GM21737 (cell line): ENCODE measurements around the gene EPHA3.

Source experiments
- ATAC-seq: cut with Tn5 transposase; IDR thresholded peaks from one replicate; pipeline ENCODE4 v1.9.1; 2021; ENCODE audit warnings: mild to moderate bottlenecking, moderate library complexity; ENCODE audit not compliant: unreplicated experiment

EPHA3 gene

DNA sequence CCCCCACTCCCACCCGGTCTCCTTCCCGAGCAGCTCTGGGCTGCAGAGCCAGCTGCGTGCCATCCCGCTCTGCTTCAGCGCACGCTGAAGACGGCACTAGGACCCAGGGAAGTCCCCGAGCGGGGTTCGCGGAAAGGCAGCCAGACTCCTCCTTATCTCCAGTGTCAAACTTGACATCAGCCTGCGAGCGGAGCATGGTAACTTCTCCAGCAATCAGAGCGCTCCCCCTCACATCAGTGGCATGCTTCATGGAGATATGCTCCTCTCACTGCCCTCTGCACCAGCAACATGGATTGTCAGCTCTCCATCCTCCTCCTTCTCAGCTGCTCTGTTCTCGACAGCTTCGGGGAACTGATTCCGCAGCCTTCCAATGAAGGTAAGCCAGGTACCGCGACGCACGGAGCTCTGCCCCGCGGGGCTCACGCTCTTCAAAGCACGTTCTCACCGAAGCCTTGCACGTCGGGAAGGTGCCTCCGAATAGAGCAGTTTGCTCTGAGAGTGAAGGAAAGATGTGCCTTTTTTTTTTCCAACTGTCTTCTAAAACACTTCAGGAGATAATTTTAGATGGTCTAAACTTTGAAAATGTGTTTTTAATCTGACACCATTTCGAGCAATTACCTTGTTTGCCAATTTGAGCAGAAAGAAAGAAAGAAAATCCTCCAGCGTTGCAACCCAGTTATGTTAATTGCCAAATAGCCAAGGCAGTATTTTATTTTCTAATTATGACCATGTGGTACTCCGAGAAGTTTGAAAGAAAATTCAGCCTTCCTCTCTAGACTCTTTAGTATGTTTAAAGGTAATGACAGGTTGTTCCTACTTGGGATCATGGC is at the start of gene EPHA3:
Gene EPHA3, plus strand, starts transcription at position 161 of the 830 bp plus-strand sequence. Its CDS starts 128 bp downstream, at position 289.
- peak; percentile 97 for ATAC-seq

DNA sequence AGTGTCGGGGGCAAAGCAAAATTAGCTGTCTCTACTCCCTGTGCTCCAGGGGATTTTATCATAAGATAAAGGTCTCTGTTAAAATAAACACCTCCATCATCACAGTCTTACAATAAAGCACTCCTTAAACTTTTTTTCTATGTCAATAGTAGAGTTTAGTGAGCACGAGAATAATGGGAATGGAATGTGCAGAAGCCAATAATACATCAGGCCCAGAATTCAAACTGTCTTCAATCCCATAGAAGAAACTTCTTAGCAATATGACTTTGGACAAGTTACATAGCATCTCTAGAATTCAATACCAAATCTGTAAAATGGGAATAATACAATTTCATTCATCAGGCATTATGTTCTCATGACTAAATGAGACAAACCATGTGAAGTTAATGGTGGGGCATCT is 49.0 kb upstream of the EPHA3 start:
- ATAC-seq: no peak

DNA sequence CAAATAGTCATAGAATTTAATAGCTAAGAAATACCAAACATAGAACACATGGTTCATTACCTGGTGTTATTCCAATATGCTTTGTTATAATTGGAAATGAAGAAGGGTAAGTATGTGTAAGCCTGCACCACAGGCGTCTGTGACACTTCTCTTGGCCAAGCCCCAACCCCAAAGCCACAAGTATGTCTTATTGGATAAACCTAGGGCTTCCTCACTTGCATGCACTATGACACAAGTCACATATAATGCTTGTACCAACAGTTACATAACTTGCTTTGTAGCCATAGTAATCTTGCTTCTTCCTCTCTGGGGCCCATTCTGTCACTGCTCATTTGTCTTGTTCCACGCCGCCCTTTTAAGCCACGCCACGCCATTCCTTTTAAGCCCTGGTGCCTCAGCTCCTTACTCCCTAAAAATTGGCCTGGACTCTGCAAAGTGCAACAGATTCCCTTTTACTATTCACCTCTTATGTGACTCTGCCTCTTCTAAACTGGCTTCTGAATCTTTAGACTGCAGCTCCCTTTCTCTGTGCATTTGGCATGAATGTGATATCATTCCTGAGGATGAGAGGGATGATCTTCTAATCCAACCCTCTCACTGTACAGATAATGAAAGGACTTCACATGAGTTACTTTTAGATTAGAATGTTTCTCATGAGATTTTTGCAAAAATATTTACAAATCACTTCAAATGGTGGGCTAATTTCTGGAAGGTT is 48.1 kb upstream of the EPHA3 start:
- no peak for ATAC-seq

DNA sequence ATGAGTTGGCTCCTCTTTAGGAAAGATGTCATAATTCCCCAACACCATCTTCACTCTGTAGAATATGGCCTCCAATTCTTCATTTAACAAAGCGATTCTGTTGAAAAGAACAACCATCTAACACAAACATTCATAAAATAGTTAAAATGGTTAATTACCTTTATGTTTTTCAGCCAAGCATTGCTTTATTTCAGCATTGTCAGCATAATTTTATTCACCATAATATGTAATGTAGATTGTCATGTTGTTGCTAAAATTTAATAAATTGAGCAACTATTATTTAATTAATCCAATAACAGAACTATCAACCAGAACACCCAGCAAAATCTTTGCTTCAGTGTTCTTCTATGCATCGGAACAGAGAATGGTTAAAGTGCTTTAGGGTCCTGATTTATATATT is 46.2 kb upstream of the EPHA3 start:
- ATAC-seq: no peak

DNA sequence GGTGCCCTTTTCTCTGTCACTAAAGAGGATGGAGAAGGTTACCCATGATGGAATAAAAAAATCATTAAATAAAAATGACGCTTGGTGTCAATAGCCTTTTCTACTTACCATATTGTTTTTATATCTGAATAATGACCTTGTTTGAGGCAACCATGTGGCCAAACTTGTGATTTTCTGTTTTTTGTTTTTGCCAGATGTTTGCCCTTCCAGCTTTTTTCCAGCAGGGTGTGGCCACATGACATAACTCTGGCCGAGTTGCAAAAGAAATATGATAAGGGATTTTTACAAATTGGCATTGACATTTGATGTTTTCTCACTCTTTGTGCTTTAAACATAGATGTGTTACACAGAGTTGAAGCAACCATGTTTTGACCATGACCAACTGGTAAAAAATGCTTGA is 39.7 kb upstream of the EPHA3 start:
- ATAC-seq: no peak

DNA sequence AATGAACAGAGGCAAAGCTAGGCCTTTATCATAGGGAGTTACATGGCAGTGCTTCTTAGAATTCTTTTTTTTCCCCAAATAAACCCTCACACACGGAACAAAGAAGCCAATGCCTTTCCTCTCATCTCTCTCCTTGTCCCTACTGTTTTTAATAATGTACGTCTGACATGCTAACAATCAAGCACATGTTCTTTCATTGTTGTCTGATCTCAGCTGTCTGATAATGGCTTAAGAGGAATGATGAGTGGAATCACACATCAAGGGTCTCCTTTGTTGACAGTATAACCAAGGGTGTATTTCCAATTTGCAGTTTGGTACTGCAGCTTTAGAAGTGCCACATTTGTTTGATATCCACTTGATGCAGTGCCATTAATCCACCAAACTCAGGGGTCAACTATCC is 34.8 kb upstream of the EPHA3 start:
- no peak for ATAC-seq

DNA sequence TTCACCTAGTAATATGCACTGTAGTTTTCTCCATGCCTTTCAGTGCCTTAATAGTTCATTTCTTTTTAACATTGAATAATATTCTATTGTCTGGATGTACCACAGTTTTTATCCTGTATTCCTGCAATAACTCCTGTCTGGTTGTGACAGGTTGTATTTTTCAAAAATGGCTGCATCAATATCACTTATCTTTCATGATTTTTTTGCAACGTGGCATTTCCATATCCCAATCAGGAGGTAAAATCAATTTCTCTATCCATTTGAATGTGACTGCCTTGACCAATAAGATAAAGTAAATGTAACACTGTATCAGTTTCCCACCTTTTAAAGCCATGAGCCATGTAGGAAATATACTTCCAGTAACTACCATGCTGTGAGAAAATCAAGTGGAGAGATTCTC is 27.5 kb upstream of the EPHA3 start:
- no peak for ATAC-seq

DNA sequence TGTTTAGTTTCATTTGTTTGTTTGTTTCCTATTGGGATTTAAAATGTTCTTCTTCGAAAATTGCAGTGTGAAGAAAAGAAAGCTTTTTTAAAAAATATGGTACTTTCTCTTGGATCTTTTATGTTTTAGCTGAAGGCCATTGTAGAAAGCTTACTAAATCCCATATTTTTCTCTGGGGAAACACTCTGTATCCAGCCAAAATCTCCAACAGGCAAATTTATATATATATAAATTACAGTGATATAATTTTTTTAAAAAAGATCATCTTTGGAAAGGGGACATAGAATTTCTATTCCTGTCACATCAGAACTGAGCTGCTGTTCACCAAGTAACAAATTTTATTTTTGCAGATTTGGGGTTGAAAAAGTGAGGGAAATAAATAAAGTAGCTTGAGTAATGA is 19.6 kb upstream of the EPHA3 start:
- ATAC-seq: no peak

DNA sequence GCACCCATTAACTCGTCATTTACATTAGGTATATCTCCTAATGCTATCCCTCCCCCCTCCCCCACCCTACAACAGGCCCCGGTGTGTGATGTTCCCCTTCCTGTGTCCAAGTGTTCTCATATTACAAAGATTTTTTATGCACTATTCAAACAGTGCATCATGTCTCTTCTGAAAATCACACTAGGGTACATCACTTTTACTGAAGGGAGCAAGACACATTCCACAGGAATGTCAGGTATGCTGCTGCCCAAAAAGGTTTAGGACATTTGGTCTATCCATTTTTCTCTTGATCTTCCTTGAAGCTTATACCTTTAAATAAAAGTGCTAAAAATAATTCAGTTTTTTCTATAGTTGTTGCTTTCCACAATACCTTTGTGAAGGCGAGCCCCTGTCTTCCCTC is 9.2 kb upstream of the EPHA3 start:
- no peak for ATAC-seq

DNA sequence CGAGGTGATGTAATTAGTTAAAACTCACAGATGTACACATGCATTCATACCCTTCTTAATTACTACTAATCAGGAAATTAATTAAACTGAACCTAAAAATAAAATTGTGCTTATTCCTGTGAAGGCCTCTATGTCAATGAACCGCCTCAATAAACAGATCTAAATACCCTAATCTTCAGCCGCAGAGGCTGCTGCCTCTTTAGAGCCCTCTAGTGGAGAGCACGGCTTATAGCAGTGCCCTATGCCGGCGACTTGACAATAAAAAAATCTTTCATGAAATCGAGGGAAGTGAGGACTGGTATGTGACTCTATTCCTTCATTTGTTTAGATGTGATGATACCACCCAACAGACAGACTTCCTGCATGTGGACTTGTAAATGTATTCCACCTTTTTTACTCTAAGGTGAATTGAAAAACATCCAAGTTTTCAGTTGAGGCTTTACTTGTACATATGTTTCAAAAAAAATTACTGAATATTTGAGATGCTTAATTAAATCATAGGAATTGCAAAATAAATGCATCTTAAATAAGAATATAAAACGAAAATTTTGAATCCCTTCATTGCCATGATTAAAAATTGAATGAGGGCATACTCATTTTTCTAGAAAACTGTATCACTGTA is 8.3 kb upstream of the EPHA3 start:
- ATAC-seq: peak; percentile 94

DNA sequence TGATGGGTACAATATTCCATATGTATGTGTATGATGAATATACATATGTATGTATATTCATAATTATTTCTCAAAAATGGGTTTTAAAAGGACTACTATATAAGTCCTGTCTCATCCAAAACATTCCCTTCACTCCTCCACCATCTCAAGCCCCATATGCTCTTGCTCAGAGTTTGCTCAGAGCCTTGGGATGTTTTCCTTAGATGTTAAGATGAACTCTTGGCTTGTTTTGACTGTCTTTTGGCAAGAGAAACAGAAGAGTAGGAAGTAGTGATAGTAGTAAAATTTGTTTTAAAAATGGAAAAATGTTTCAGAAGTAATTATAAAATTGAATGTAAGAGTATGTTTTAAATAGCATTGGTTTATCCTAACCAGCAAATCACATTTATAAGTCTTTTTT is 6.2 kb upstream of the EPHA3 start:
- ATAC-seq: no peak

DNA sequence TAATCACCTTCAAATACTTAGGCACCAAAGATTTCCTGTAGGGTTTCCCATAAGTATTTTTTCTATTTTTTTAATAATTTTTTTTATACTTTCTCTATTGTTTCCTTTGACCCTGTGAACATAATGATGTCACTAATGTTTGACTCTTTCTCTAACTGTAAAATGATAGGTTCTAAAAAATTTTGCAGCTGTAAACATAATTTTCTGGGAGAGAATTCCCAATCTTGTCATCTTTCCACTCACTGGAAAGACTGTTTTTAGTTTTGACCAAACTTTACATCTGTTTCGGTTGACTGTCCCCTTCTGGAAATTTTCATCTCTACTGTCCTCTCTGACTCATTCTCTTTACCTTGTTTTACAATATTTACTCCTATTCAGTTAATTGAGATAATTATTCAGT is 5.5 kb upstream of the EPHA3 start:
- ATAC-seq: no peak

DNA sequence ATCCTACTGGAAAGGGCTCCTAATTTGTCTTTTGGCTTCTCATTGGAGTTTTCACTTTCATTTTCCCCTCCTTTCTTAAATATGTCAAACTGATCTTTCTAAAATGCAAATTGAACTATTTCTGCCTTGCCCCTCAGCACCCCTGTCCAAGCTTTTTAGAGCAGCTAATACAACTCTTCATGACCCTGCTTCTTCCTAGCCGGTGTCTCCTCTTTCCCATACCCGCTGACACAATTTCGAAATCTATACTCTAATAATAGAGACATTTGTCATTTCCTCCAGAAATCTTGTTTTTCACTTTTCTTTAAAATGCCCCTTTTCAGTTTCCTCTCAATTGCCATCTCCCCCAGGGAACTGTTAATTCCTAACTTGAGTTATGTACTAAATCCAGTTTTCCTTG is 2.9 kb upstream of the EPHA3 start:
- ATAC-seq: no peak

DNA sequence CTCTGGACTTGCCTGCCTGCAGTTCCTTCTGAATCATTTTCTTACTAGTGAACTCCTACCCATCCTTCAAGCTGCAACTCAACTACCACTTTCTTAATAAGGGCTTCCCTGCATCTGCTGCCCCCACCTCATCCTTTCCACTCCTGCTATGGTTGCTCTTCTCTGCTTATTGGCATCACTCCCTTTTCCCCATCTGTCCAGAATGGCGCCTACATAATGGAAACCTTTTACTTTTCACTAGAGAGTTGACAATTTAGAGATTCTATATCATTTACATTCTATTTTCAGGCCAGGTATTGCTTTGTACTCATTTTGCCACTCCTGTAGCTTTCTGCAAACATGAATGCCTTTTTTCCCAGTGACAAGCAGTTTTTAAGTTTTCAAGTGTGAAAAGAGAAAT is 1.9 kb upstream of the EPHA3 start:
- no peak for ATAC-seq

DNA sequence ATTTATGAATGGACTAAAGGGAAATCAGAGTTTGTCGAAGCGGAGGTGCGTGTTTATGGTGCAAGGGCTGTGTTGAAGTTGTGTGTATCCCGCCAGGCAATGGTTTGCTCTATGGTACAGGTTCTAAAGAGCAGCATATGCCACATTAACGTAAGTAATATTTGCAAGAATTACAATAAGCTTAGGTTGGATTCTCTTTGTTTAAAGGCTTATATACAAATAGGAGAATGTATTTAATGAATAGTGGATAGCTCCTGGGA is 800 bp downstream of the EPHA3 start:
- ATAC-seq: no peak

DNA sequence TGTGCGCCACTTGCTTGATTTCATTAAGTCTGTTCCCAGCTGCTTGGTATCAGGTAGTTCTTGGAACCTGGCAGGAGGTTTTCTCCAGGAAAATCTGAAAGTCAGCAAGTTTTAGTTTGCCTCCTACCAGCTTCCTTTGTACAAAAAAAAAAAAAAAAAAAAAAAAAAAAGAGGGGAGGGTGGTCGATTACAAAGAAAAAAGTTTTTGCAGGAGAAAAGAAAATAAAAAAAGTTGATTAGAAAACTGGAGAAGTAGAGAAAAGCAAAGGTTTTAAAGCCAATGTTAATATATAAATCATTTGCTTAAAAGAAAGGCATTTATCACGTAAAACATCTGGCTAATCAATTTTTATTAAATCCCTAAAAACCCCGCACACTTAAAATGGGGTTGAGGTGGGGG is 5.9 kb downstream of the EPHA3 start:
- ATAC-seq: no peak

DNA sequence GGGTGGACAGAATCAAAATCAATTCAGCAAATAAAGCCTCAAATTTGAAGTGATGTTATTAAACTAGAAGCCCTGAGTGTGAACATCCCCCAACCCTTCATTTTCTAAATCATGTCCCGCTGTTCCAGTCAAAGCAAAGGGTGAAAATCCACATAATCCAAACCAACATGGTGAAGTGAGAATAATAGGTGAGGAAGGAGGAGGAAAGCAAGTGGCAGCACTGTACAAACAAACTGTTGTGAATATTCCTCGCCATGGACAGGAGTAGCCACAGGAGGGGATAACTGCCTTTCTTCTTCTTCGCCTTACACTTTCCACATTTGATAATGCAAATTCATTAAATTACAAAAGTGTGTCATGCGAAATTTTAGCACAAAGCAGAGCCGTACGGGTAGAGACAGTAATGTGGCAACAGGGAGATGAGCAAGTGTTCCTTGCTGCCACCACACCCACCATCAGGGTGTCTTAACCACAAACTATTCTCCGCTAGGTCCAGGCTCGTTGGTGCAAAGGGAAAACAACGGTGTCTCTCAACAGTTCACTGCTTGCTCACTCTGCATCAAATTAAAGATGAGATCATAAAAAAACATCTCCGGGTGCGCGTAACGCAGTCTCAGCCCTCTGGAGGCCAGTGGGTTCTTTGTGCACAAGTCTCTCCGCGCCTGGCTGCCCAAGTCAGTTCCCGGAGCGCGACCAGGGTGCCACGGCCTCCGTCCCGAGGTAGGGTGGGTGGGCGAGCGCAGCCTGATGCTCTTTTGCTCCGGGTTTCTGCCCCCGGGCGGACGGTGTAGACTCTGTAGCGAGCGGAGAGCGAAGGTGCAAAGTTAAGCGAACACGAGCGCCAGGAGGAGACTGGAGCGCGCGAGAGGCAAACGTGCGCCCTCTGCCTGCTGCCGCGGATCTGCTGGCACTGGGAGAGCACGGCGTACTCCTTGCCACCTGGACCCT is 6.7 kb downstream of the EPHA3 start:
- ATAC-seq: peak; percentile 94

DNA sequence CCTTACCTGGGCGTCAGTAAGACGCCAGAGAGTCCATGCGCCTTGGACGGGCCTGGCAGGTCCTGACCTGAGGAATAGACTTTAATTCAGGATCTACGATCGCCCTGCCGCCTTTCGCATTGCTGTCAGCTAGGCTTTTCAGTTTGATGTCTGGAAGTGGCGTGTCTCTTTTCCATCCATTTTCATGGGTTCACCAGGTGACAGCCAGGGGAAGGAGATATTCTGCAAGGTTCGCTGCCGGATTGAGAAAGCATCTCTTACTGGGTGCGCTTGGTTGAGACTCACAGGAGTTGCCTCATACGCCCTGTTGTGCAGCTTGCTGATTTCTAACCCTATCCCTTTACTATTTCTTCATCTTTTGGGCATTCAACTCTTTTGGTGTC is 7.4 kb downstream of the EPHA3 start:
- no peak for ATAC-seq

DNA sequence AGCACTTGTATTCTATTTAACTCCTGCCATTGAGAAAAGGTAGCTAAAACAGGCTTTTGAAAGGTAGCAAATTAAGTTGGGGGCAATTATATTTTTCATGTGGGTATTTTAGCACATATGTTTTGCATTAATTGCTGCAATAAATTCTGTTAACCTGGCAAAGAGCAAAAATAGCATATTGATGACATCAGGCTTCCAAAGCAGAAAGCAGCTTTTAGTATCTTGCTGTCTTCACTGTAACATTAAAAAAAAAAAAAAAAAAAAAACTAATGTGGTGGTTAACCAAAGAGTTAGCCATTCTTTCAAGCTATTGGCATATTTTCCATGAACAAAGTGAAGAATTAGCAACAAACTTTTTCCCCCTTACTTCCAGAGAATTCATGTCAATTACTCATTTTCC is 9.1 kb downstream of the EPHA3 start:
- no peak for ATAC-seq

DNA sequence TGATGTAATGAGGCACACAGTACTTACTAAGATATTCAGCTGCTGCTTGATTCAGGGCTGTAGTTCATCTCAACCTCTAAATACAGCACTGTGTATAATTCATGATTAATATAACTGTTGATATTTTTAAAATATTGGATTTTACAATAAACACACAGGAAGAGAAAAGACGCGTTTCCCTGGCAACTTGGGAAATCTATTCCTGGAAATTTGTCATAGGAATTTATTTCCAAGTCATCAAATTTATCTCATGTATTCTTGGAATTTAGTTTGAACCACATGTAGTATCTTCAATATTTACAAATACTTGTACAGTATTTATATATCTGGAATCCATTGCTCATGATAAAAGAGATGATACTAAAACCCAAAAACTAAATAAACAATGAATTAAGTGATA is 30.6 kb downstream of the EPHA3 start:
- no peak for ATAC-seq

DNA sequence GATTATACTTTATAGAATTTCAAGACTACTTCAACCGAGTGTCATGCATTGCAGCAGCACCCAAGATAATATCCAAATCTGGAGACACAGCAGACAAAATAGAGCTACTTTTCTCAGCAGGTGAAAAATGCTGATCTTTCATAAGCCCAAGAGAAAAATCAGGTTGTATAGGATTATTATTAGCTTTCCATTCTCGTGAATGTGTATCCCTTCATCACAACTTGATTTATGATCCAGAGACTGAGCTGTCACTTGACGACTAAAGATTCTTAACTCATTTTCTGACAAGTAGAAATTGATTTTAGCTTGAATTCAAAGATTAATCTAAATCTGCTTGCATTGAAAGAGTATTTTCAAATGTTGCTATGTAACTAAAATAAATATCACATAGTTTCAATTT is 32.4 kb downstream of the EPHA3 start:
- no peak for ATAC-seq
